CD4-positive, alpha-beta T cell treated with Interleukin-12 subunit alpha and Interleukin-12 subunit beta, for 1 hour (primary cell): ENCODE results near the gene HIVEP3.

ENCODE experiments used
- DNase-seq: peaks from one replicate; pipeline ENCODE4 v3.0.0-alpha.2; 2020

HIVEP3 gene

DNA sequence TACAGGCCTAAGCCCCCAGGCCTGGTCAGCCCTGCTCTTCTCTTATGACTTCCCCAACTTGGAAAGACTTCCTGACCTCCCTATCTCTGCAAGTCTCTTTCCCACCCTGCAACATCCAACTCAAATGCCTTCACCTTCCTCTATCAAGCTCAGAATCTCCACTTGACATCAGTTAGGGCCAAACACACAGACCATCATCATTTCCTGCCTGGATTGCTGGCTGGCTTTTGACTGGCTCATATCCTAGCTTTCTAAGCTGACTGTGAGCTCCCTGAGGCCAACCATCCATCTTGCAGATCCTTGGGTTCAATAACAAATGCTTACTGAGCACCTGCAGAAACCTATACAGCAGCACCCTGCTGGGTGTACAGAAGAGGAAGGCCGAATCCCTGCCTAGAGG, 296.9 kb downstream of the HIVEP3 start:
- no peak for DNase-seq

- DNase-seq = no peak
These were observed 297.5 kb downstream of the HIVEP3 start for GRCh38 chr1:41621256-41621655.

GRCh38 chr1:41620365-41621169, 298.2 kb downstream of the HIVEP3 start:
- DNase-seq = no peak

DNA sequence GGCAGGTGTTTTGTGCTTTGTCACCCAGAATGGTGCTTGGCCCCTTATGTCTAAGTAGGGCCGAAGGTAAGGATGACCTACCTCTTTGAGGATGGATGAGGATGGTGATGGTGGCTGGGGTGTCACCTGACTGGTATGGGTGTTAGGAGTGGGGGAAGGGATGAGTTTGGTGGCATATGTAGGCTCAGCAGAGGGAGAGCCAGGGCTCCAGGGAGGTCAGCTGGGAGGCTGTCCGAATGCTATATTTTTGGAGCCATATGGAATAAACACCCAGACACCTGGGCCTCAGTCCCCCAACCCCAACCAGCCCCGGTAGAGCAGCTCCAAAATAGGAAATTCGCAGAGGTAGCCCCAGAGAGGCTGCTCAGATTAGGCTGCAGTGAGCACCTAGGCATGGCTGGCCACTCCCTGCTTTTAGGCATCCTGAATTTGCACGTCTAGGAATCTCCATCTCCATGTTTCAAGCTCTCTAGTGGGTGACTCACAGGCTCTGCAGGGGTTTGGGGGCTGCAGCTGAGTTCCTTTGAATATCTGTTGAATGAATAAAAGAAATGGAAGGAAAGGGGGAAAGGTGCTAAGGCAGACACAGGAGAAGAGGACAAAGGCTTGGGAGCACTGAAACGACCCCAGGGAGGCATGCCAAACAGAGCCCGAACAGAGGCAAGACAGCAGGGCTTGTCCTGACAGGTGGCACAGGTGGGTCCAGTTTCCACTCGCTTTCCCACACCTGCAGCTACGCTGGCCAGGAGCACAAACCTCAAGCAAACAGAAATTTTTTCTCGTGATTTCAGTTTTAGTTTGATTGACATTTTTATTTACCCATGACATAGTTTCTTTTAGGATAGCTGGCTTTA, 299.0 kb downstream of the HIVEP3 start:
- DNase-seq = no peak

- no peak for DNase-seq
These were observed 299.9 kb downstream of the HIVEP3 start for GRCh38 chr1:41618871-41619270.

GRCh38 chr1:41618066-41618825, 300.5 kb downstream of the HIVEP3 start:
- no peak for DNase-seq

DNA sequence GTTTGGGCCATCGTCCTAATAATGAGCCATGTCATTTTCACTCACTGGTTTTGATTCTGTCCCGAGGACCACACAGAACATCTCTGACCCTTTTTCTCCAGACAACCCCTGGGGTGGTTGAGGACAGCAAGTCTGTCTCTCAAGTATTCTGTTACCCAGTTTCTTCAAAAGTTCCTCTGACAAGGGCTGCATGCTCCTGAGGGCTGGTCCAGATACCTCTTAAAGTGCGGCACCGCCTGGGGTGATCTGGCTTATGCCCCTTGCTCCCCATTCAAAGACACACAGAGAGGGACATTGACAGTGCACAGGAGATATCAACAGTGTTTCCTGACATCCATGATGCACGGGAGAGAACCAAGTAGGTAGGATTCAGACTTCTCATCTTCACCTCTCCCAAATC, 301.4 kb downstream of the HIVEP3 start:
- no peak for DNase-seq

- no peak for DNase-seq
These were observed 302.2 kb downstream of the HIVEP3 start for GRCh38 chr1:41616563-41616962.

GRCh38 chr1:41615981-41616380, 302.7 kb downstream of the HIVEP3 start:
- no peak for DNase-seq

DNA sequence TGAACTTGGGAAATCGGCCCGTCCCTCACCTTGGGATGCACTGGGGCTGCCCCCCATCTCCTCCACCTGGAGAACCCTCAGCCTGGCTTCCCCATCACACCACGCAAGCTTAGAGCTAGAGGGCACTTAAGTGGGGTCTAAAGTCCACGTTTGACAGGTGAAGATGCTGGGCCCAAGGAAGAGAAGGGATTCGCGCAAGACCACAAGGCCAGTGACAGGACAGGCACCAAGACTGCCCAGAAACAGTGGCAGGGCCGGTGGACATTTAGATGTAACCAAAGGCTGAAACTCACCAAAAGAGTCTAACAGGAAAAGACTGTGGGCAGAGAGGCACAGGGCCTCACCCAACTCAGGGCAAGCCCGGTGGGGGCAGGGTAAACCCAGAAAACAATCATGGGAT, 303.4 kb downstream of the HIVEP3 start:
- DNase-seq = no peak

- DNase-seq = no peak
These were observed 303.9 kb downstream of the HIVEP3 start for GRCh38 chr1:41614818-41615217.

GRCh38 chr1:41613689-41614574, 304.8 kb downstream of the HIVEP3 start:
- no peak for DNase-seq

DNA sequence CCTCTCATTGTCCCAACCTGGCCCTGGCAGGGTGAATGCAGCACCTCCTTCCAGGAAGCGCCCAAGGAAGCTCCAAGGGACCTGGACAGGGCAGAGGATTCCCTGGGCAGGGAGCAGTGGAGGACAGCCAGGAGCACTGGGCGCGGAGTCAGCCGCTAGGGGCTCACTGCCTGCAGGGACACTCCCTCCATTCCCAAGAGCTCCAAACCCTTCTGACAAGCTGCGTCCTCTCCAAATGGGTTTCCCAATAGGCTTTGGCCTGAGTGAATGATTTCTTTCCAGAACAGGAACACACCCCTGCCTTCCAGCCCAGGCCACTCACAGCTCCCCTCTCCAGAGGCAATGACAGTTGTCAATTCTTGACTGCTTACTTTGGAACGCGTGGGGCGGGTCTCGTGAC, 305.8 kb downstream of the HIVEP3 start:
- DNase-seq = no peak

- DNase-seq = no peak
These were observed 306.7 kb downstream of the HIVEP3 start for GRCh38 chr1:41611932-41612450.

DNA sequence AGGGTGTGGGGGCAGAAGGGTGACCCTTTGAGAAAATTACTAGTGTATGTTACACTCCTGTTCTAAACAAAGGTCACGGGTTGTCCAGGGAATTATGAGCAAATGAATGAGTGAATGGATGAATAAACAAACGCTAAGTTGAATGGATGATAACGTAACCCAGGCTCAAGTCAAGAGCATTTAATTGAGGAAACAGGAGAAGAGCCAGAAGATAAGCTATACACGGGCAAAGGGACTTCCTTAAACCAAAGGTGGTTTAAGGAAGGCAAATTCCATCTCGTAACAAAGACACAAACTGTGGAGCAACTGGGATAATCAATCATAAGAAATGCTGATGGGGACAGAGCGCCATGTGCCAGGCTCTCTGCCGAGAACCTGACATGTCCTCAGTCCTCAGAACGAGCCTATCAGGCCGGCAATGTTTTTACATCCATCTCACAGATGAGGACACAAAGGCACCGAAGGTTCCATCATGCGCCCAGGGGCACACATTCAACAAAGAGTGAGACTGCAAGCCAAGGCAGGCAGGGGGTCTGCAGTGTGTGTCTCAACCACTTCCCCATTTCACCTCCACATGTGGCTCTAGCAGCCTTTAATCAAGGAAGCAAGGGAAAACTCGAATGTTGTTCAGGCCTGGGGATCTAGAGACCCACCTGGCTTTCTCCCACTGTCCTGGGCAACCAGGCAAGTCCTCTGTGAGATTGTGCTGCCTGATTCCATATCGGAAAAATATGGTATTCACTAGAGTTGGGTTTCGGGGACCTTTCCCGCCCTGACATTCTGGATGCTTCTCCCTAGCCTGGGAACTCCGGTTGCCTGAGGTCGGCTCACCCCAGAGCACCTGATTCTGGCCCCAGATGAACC, 307.4 kb downstream of the HIVEP3 start:
- no peak for DNase-seq

DNA sequence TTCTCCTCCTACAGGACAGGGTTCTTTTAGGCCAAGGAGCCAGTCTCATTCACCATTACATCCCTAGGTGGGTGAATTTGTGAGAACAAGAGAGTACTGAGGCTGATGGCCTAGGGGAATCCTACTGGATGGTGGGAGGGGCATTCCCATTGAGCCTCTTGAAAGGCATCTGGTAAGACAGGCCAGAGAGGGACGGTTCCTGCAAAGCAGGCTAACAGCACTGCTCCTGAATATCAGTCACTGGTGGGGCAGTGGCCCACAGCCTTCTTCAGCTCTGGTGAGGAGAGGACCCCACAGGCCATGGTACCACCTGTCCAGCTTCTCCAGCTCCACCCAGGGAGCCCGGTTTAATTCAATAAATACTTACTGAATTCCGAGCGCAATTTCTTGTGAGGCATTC, 308.4 kb downstream of the HIVEP3 start:
- DNase-seq = no peak

- no peak for DNase-seq
These were observed 309.4 kb downstream of the HIVEP3 start for GRCh38 chr1:41609166-41609883.

DNA sequence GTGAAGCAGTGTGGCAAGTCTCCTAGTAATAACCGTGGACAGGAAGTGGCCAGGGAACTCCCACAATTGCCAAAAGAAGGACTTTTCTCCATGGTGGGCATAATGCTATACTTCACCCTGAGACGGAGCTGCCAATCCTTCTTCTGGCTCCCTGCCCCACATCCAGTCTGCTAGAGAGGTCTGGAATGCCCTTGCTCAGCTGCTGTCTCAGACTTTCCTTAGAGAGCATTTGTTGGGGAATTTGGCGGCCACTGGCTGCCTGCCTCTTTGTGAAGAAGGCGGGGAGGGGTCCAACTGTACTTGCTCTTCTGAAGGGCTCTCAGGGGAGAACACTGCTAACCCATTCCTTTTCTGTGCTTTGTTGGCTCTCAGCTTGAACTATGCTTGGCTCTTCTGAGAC, 310.5 kb downstream of the HIVEP3 start:
- DNase-seq = no peak

DNA sequence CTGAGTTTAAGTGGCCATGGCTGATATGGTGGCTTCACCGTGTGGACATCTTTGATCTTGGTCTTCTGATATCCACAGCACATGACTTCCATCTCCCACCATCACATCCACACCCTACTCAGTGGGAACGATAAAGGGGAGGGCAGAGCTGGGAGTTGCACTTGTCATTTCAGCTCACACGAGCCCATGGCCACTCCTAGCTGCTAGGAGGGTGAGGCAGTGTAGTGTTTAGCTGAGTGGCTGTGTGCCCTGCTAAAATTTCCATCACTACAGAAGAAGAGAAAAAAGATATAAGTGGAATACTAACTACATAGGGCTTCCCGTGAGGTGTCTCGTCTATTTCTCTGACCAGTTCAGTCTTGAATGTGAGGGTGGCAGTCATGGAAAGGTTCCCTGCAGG, 310.9 kb downstream of the HIVEP3 start:
- DNase-seq = no peak

DNA sequence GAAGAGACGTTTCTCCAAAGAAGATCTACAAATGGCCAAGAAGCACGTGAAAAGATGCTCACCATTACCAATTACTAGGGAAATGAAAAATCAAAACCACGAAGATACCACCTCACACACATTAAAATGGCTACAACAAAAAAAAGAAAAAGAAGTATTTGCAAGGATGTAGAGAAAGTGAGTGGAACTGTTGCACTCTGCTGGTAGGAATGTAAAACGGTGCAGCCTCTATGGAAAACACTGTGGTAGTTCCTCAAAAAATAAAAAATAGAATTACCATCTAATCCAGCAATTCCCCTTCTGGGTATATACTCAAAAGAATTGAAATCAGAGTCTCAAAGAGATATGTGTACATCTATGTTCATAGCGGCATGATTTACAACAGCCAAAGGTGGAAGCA, 318.8 kb downstream of the HIVEP3 start:
- DNase-seq = no peak
